ENCODE measurements around the gene CFAP74.
A peak's percentile ranks its signal among the peaks of the same experiment; 100 is the strongest.

The CFAP74 gene

GRCh38 chr1:2042830-2043773 is 39.5 kb upstream of the CFAP74 start:
- H3K4me3 ChIP-seq (ENCODE audit: low read length) = no peak overlapping the region
- DNase-seq (ENCODE audit: low read depth, low spot score) = no peak

GRCh38 chr1:2041887-2042286 is 38.3 kb upstream of the CFAP74 start:
- no peak overlapping the region for H3K4me3 ChIP-seq (ENCODE audit: low read length)
- no peak for DNase-seq (ENCODE audit: low read depth, low spot score)

GRCh38 chr1:2041305-2041704 is 37.7 kb upstream of the CFAP74 start:
- H3K4me3 ChIP-seq (ENCODE audit: low read length) = no peak overlapping the region
- DNase-seq (ENCODE audit: low read depth, low spot score) = no peak

- no peak for DNase-seq (ENCODE audit: low read depth, low spot score)
- H3K4me3 ChIP-seq (ENCODE audit: low read length) = no peak overlapping the region
Observed at GRCh38 chr1:2039251-2039650, 35.7 kb upstream of the CFAP74 start.

GRCh38 chr1:2038229-2038628 is 34.6 kb upstream of the CFAP74 start:
- no peak overlapping the region for H3K4me3 ChIP-seq (ENCODE audit: low read length)
- DNase-seq (ENCODE audit: low read depth, low spot score) = no peak

GRCh38 chr1:2037314-2037979 is 33.9 kb upstream of the CFAP74 start:
- no peak for DNase-seq (ENCODE audit: low read depth, low spot score)
- no peak overlapping the region for H3K4me3 ChIP-seq (ENCODE audit: low read length)

GRCh38 chr1:2036287-2036686 is 32.7 kb upstream of the CFAP74 start:
- no peak overlapping the region for H3K4me3 ChIP-seq (ENCODE audit: low read length)
- no peak for DNase-seq (ENCODE audit: low read depth, low spot score)

- H3K4me3 ChIP-seq (ENCODE audit: low read length) = no peak overlapping the region
- no peak for DNase-seq (ENCODE audit: low read depth, low spot score)
Observed at GRCh38 chr1:2033165-2033564, 29.6 kb upstream of the CFAP74 start.

- no peak for DNase-seq (ENCODE audit: low read depth, low spot score)
- no peak overlapping the region for H3K4me3 ChIP-seq (ENCODE audit: low read length)
Observed at GRCh38 chr1:2032737-2033136, 29.2 kb upstream of the CFAP74 start.

- no peak overlapping the region for H3K4me3 ChIP-seq (ENCODE audit: low read length)
- DNase-seq (ENCODE audit: low read depth, low spot score) = no peak
Observed at GRCh38 chr1:2031546-2032540, 28.3 kb upstream of the CFAP74 start.

- DNase-seq (ENCODE audit: low read depth, low spot score) = no peak
- H3K4me3 ChIP-seq (ENCODE audit: low read length) = no peak overlapping the region
Observed at GRCh38 chr1:2030076-2030871, 26.7 kb upstream of the CFAP74 start.

GRCh38 chr1:2029561-2029960 is 26.0 kb upstream of the CFAP74 start:
- no peak for DNase-seq (ENCODE audit: low read depth, low spot score)
- no peak overlapping the region for H3K4me3 ChIP-seq (ENCODE audit: low read length)

- H3K4me3 ChIP-seq (ENCODE audit: low read length) = no peak overlapping the region
- no peak for DNase-seq (ENCODE audit: low read depth, low spot score)
Observed at GRCh38 chr1:2028870-2029560, 25.4 kb upstream of the CFAP74 start.

GRCh38 chr1:2027961-2028583 is 24.5 kb upstream of the CFAP74 start:
- no peak overlapping the region for H3K4me3 ChIP-seq (ENCODE audit: low read length)
- DNase-seq (ENCODE audit: low read depth, low spot score) = no peak

- peak overlapping the region; percentile 29 for H3K4me3 ChIP-seq (ENCODE audit: low read length)
- peak; percentile 62 for DNase-seq (ENCODE audit: low read depth, low spot score)
Observed at GRCh38 chr1:2025491-2025981, 21.9 kb upstream of the CFAP74 start.

- DNase-seq (ENCODE audit: low read depth, low spot score) = no peak
Observed at GRCh38 chr1:2024887-2025286, 21.3 kb upstream of the CFAP74 start.

GRCh38 chr1:2024451-2024850 is 20.9 kb upstream of the CFAP74 start:
- DNase-seq (ENCODE audit: low read depth, low spot score) = no peak
- H3K4me3 ChIP-seq (ENCODE audit: low read length) = no peak overlapping the region

More at GRCh38 chr1:2024887-2025286, 21.3 kb upstream of the CFAP74 start:
- no peak overlapping the region; the same call in 1 of the 2 replicates for H3K4me3 ChIP-seq (ENCODE audit: low read length)
